Measurements from ENCODE around the gene SMIM10L2A. TPM values are rescaled to one million over a fixed set of nuclear protein-coding genes. Genes with fewer than 3 reads are reported as not detected.
"Not testable (repeated sequence)": the region's sequence is repeated elsewhere in the genome, so short reads cannot be mapped to it uniquely, and the experiment has no call there.

Gene SMIM10L2A
- polyA plus RNA-seq, 1 experiment, result 0.04 TPM

- Histone ChIP-seq H3K27ac (ENCODE audit: low read depth, low read length) (no peak overlapping the region), H3K4me3 (ENCODE audit: low read depth, low read length) (no peak overlapping the region), H3K27me3 (ENCODE audit: control insufficient read depth, insufficient read depth, low read length) (no peaks in the 10 kb centered on the region), H3K9me3 (ENCODE audit: control insufficient read depth, insufficient read depth, low read length) (no peaks in the 10 kb centered on the region)
- no peak for TF ChIP-seq CTCF (IDR thresholded peaks at IDR 0.05; ENCODE audit: low read depth, low read length)
- no peak for DNase-seq (ENCODE audit: low read depth, low spot score)
- ChIA-PET POLR2A (no interaction called here), CTCF (no interaction called here)
Observed at GRCh38 chrX:135395064-135395463, 26.7 kb upstream of the SMIM10L2A start.

- no peaks in the 10 kb centered on the region for H3K9me3 ChIP-seq (ENCODE audit: control insufficient read depth, insufficient read depth, low read length)
- no peak overlapping the region for H3K27ac ChIP-seq (ENCODE audit: low read depth, low read length)
- DNase-seq (ENCODE audit: low read depth, low spot score), result no peak
- no peaks in the 10 kb centered on the region for H3K27me3 ChIP-seq (ENCODE audit: control insufficient read depth, insufficient read depth, low read length)
- ChIA-PET CTCF (no interaction called here), POLR2A (no interaction called here)
- H3K4me3 ChIP-seq (ENCODE audit: low read depth, low read length), result no peak overlapping the region
- TF ChIP-seq CTCF (IDR thresholded peaks at IDR 0.05; ENCODE audit: low read depth, low read length), result no peak
Observed at GRCh38 chrX:135396109-135396508, 25.6 kb upstream of the SMIM10L2A start.

GRCh38 chrX:135396566-135396965, 25.2 kb upstream of the SMIM10L2A start:
- no peak for TF ChIP-seq CTCF (IDR thresholded peaks at IDR 0.05; ENCODE audit: low read depth, low read length)
- ChIA-PET CTCF (no interaction called here), POLR2A (no interaction called here)
- Histone ChIP-seq H3K9me3 (ENCODE audit: control insufficient read depth, insufficient read depth, low read length) (no peaks in the 10 kb centered on the region), H3K27me3 (ENCODE audit: control insufficient read depth, insufficient read depth, low read length) (no peaks in the 10 kb centered on the region), H3K4me3 (ENCODE audit: low read depth, low read length) (no peak overlapping the region), H3K27ac (ENCODE audit: low read depth, low read length) (no peak overlapping the region)
- no peak for DNase-seq (ENCODE audit: low read depth, low spot score)

GRCh38 chrX:135397652-135398051, 24.1 kb upstream of the SMIM10L2A start:
- no peak for DNase-seq (ENCODE audit: low read depth, low spot score)
- TF ChIP-seq CTCF (IDR thresholded peaks at IDR 0.05; ENCODE audit: low read depth, low read length), result no peak
- Histone ChIP-seq H3K27me3 (ENCODE audit: control insufficient read depth, insufficient read depth, low read length) (no peaks in the 10 kb centered on the region), H3K27ac (ENCODE audit: low read depth, low read length) (no peak overlapping the region), H3K9me3 (ENCODE audit: control insufficient read depth, insufficient read depth, low read length) (no peaks in the 10 kb centered on the region), H3K4me3 (ENCODE audit: low read depth, low read length) (no peak overlapping the region)
- ChIA-PET POLR2A (no interaction called here), CTCF (no interaction called here)

GRCh38 chrX:135403374-135403773, 18.4 kb upstream of the SMIM10L2A start:
- H3K9me3 ChIP-seq (ENCODE audit: control insufficient read depth, insufficient read depth, low read length), result no peaks in the 10 kb centered on the region
- H3K27me3 ChIP-seq (ENCODE audit: control insufficient read depth, insufficient read depth, low read length), result no peaks in the 10 kb centered on the region
- ChIA-PET POLR2A (no interaction called here), CTCF (no interaction called here)
- H3K27ac ChIP-seq (ENCODE audit: low read depth, low read length), result no peak overlapping the region
- TF ChIP-seq CTCF (IDR thresholded peaks at IDR 0.05; ENCODE audit: low read depth, low read length), result no peak
- no peak overlapping the region for H3K4me3 ChIP-seq (ENCODE audit: low read depth, low read length)
- no peak for DNase-seq (ENCODE audit: low read depth, low spot score)

- H3K27me3 ChIP-seq (ENCODE audit: control insufficient read depth, insufficient read depth, low read length); CTCF ChIA-PET; H3K27ac ChIP-seq (ENCODE audit: low read depth, low read length); H3K9me3 ChIP-seq (ENCODE audit: control insufficient read depth, insufficient read depth, low read length); H3K4me3 ChIP-seq (ENCODE audit: low read depth, low read length); DNase-seq (ENCODE audit: low read depth, low spot score); POLR2A ChIA-PET: not testable (repeated sequence)
Observed at GRCh38 chrX:135406428-135406827, 15.3 kb upstream of the SMIM10L2A start.

Measured in AG04450 (cell line).